ENCODE measurements around the gene ZNF79.

Gene ZNF79

GRCh38 chr9:127423934-127424675 is at the start of gene ZNF79:
Gene ZNF79 (plus strand): TSS chr9:127424382. CDS start chr9:127424788, 406 bp downstream.
- peak; percentile 92 for DNase-seq (ENCODE audit: low spot score)

DNA sequence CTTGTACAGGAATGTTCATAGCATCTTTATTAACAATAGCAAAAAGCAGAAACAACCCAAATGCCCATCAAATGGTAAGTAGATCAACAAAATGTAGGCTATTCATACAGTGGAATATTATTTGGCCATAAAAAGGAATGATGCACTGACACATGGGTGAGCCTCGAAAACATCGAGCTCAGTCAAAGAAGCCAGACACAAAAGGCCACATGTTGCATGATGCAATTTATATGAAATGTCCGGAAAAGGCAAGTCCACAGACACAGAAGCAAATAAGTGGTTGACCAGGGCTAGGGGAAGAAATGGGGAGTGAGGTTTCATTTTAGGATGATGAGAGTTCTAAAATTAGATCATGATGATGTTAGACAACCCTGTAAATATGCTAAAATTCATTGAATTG is 43.7 kb upstream of the ZNF79 start:
- no peak for DNase-seq (ENCODE audit: low spot score)

- DNase-seq (ENCODE audit: low spot score), result no peak
Observed at GRCh38 chr9:127382541-127382940, 41.6 kb upstream of the ZNF79 start.

GRCh38 chr9:127384016-127384730 is 40.0 kb upstream of the ZNF79 start:
- DNase-seq (ENCODE audit: low spot score), result no peak

GRCh38 chr9:127384901-127385300 is 39.3 kb upstream of the ZNF79 start:
- no peak for DNase-seq (ENCODE audit: low spot score)

GRCh38 chr9:127386249-127386648 is 37.9 kb upstream of the ZNF79 start:
- no peak for DNase-seq (ENCODE audit: low spot score)

GRCh38 chr9:127386981-127387380 is 37.2 kb upstream of the ZNF79 start:
- DNase-seq (ENCODE audit: low spot score), result no peak

- no peak for DNase-seq (ENCODE audit: low spot score)
Observed at GRCh38 chr9:127388037-127388855, 35.9 kb upstream of the ZNF79 start.

- DNase-seq (ENCODE audit: low spot score), result no peak
Observed at GRCh38 chr9:127388856-127389238, 35.3 kb upstream of the ZNF79 start.

DNA sequence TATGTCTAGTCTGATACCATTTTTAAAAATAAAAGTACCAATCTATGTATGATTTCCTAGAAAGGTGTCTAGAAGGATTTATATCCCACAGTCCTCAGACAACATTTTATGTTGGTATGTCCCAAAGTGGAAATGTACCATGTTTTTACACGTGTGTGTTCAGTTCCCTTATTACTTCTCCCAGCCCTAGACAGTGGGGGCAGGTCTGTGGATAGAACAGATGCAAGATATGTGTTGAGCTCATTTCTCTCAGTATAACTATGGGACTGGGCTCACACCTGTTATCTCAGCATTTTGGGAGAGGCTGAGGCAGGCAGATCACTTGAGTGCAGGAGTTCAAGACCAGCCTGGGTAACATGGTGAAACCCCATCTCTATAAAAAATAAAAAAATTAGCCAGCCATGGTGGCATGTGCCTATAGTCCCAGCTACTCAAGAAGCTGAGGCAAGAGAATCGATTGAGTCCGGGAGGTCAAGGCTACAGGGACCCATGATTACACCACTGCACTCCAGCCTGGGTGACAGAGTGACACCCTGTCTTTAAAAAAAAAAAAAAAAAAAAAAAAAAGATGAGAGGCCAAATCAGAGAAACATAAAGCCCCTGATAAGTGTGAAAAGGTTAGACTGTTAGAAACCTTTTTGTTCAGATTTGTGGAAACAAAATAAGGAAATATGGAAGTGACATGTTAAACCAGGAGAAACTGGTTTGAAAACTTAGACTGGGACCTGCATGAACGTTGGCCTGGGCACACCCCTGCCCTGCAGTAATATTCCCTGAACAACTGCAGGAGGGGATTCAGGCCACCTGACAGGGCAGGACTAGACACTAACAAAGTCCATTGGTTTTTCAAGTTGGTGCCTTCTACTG is 34.6 kb upstream of the ZNF79 start:
- DNase-seq (ENCODE audit: low spot score), result no peak

DNA sequence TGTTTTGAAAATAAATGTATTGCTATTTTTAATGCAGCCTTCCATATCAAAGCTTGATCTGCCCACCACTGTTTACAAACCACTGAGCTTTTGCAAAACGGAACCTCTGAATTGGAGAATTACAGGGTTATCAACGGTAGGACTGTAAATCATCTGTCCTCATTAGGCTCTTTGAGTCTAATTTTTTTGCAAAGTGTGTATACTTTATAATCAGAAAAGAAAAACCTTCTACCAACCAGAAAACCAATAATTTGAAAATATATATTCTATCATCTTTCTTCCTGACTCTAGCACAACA is 34.0 kb upstream of the ZNF79 start:
- no peak for DNase-seq (ENCODE audit: low spot score)

- DNase-seq (ENCODE audit: low spot score), result no peak
Observed at GRCh38 chr9:127390563-127390962, 33.6 kb upstream of the ZNF79 start.

DNA sequence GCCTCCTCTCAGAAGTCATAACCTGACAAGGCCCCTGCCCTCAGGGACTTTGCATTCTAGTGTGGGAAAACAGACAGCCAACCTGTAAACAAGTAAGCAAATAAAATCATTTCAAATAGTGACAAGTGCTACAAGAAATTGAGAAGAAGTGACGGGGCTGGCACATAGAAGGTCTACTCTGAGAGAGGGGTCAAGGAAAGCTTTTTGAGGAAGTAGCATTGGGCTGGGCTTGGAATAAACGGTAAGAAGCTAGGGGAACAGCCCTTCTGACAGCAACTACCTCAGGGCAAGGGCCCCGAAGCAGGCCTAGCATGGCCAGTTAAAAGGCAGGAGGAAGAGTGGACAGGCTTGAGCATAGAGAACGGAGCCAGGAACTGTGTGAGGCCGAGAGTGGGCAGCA is 32.0 kb upstream of the ZNF79 start:
- no peak for DNase-seq (ENCODE audit: low spot score)

GRCh38 chr9:127392976-127393375 is 31.2 kb upstream of the ZNF79 start:
- no peak for DNase-seq (ENCODE audit: low spot score)

DNA sequence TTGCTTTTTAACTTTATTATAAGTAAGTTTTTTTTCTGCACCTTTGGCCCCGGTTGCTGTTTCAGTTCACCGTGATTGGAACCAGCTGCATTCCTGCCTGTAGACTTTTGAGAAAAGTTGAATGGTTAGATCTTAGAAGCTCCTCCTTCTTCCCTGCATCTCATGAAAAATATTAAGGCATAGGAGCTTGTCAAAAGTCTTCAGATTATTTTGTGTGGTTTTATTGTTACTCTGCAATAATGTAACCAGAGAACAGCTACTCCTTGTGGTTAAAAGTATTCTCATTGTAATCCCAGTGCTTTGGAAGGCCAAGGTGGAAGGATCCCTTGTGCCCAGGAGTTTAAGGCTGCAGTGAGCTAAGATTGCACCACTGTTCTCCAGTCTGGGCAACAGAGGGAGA is 30.5 kb upstream of the ZNF79 start:
- DNase-seq (ENCODE audit: low spot score), result no peak

GRCh38 chr9:127395497-127396252 is 28.5 kb upstream of the ZNF79 start:
- no peak for DNase-seq (ENCODE audit: low spot score)

- DNase-seq (ENCODE audit: low spot score), result no peak
Observed at GRCh38 chr9:127396253-127396807, 27.9 kb upstream of the ZNF79 start.

- DNase-seq (ENCODE audit: low spot score), result peak; percentile 99
Observed at GRCh38 chr9:127396808-127397645, 27.2 kb upstream of the ZNF79 start, which contains the start of gene SLC2A8. Gene SLC2A8 (plus strand): TSS chr9:127397169. CDS start chr9:127397231, 62 bp downstream.

- peak; percentile 26 for DNase-seq (ENCODE audit: low spot score)
Observed at GRCh38 chr9:127397646-127398274, 26.4 kb upstream of the ZNF79 start.

Data from kidney capillary endothelial cell (primary cell).